SK-N-SH (cell line): ENCODE measurements around the gene ADAMTS15. TPM values are rescaled to one million over a fixed set of nuclear protein-coding genes. Genes with fewer than 3 reads are reported as not detected.

ENCODE experiments used
- CTCF ChIA-PET: fragments of 300-600, 350-600 bp; formaldehyde crosslinking; extraction: SDS; loops from one replicate; lab custom pipeline; 2021; lab: Yijun Ruan, JAX
- POLR2A ChIA-PET: fragments of 350-600 bp; sonication (Branson Sonifier 250); formaldehyde crosslinking; extraction: SDS; loops from one replicate; lab custom pipeline; 2020; ENCODE audit warnings: antibody characterized with exemption, inconsistent platforms; lab: Yijun Ruan, JAX
- DNase-seq: peaks from one replicate; pipeline ENCODE4 v3.0.0; 2012
- H2AFZ ChIP-seq: fragments of 200-600 bp; sonication (generic); 2 replicates; pipeline ENCODE4 v1.8.1; 2016; ENCODE audit warnings: antibody characterized with exemption, mild to moderate bottlenecking, low read depth
- H3F3A ChIP-seq: fragments of 200-600 bp; sonication (generic); replicated peaks from 2 replicates; pipeline ENCODE3; 2016; ENCODE audit warnings: antibody characterized with exemption, mild to moderate bottlenecking; ENCODE audit not compliant: insufficient read depth
- H3K27ac ChIP-seq, 2 experiments: fragments of 200-500 bp in 1 of 2; fragments of 200-600 bp in 1 of 2; sonication (Bioruptor generic) in 1 of 2; sonication (generic), shearing (Covaris generic) in 1 of 2; 2 replicates each; pipeline versions ENCODE4 v1.5.1 to v1.6.1; 2014 to 2016; ENCODE audit warnings: low read depth in 2 of 2, inconsistent platforms in 1 of 2, low read length in 1 of 2, mild to moderate bottlenecking in 1 of 2, mixed read lengths in 1 of 2
- H3K27me3 ChIP-seq: fragments of 200-600 bp; sonication (generic), shearing (Covaris generic); 2 replicates; pipeline ENCODE4 v1.6.1; 2016; ENCODE audit warnings: mixed run types; ENCODE audit not compliant: insufficient read depth
- H3K36me3 ChIP-seq, 2 experiments: fragments of 200-500 bp in 1 of 2; fragments of 200-600 bp in 1 of 2; sonication (Bioruptor generic) in 1 of 2; sonication (generic) in 1 of 2; replicated peaks in 1 of 2; 2 replicates each; pipeline versions ENCODE3 to v1.5.1; 2014 to 2016; ENCODE audit warnings: low read length in 1 of 2, mild to moderate bottlenecking in 1 of 2; ENCODE audit not compliant: insufficient read depth in 2 of 2, control insufficient read depth in 1 of 2
- H3K4me1 ChIP-seq, 2 experiments: fragments of 200-500 bp in 1 of 2; fragments of 200-600 bp in 1 of 2; sonication (Bioruptor generic) in 1 of 2; sonication (generic), shearing (Covaris generic) in 1 of 2; 2 replicates each; pipeline versions ENCODE4 v1.5.1 to v1.6.1; 2014 to 2016; ENCODE audit warnings: low read depth in 1 of 2, low read length in 1 of 2, mixed run types in 1 of 2; ENCODE audit not compliant: insufficient read depth in 2 of 2, control insufficient read depth in 1 of 2
- H3K4me2 ChIP-seq: fragments of 200-600 bp; sonication (generic), shearing (Covaris generic); 2 replicates; pipeline ENCODE4 v1.6.1; 2017; ENCODE audit warnings: mixed run types
- H3K4me3 ChIP-seq, 2 experiments: fragments of 200-500 bp in 1 of 2; fragments of 200-600 bp in 1 of 2; sonication (Bioruptor generic) in 1 of 2; sonication (generic), shearing (Covaris generic) in 1 of 2; 2 replicates each; pipeline versions ENCODE4 v1.5.1 to v1.8.1; 2014 to 2016; ENCODE audit warnings: low read depth in 2 of 2, inconsistent platforms in 1 of 2, low read length in 1 of 2, mild to moderate bottlenecking in 1 of 2, mixed read lengths in 1 of 2, moderate library complexity in 1 of 2
- H3K79me2 ChIP-seq: fragments of 200-600 bp; sonication (generic); 2 replicates; pipeline ENCODE4 v1.8.1; 2017; ENCODE audit warnings: mild to moderate bottlenecking; ENCODE audit not compliant: insufficient read depth
- H3K9ac ChIP-seq: fragments of 200-600 bp; sonication (generic); 2 replicates; pipeline ENCODE4 v1.6.1; 2017; ENCODE audit warnings: mixed run types
- H3K9me2 ChIP-seq: fragments of 200-600 bp; sonication (generic); 2 replicates; pipeline ENCODE4 v1.6.1; 2017; ENCODE audit warnings: mixed run types
- H3K9me3 ChIP-seq: fragments of 200-600 bp; sonication (generic); 2 replicates; pipeline ENCODE4 v1.6.1; 2017; ENCODE audit warnings: mixed run types, mild to moderate bottlenecking, moderate library complexity
- H4K20me1 ChIP-seq: fragments of 200-600 bp; sonication (generic); 2 replicates; pipeline ENCODE4 v1.6.1; 2017; ENCODE audit warnings: mild to moderate bottlenecking, mixed run types; ENCODE audit not compliant: insufficient read depth
- CHD2 ChIP-seq: fragments of 150-350 bp; IDR thresholded peaks from 2 replicates; pipeline ENCODE4 v1.6.1; 2018; ENCODE audit warnings: low read length; ENCODE audit not compliant: partially characterized antibody
- EP300 ChIP-seq, 2 experiments: IDR thresholded peaks; 2 replicates each; pipeline versions ENCODE4 v1.4.0 to v1.6.1; 2012; ENCODE audit warnings: borderline replicate concordance in 1 of 2, low read depth in 1 of 2, low read length in 1 of 2
- EZH2phosphoT487 ChIP-seq: fragments of 200-600 bp; sonication (generic); IDR thresholded peaks from 2 replicates; pipeline ENCODE4 v1.6.1; 2017; ENCODE audit warnings: low read depth, mixed run types, mild to moderate bottlenecking, antibody characterized with exemption, moderate library complexity, borderline replicate concordance
- FOXJ3 ChIP-seq: sonication (generic); formaldehyde crosslinking; IDR thresholded peaks from 2 replicates; pipeline ENCODE4 v1.5.1; 2020; ENCODE audit warnings: mild to moderate bottlenecking, missing genetic modification reagents
- FOXM1 ChIP-seq: IDR thresholded peaks from 2 replicates; pipeline ENCODE4 v1.4.0; 2012; ENCODE audit warnings: low read depth, mild to moderate bottlenecking
- GABPA ChIP-seq: IDR thresholded peaks from 2 replicates; pipeline ENCODE4 v1.4.0; 2012; ENCODE audit warnings: low read depth, mild to moderate bottlenecking
- GATA2 ChIP-seq: sonication (generic); formaldehyde crosslinking; IDR thresholded peaks from 2 replicates; pipeline ENCODE4 v1.5.0; 2020; ENCODE audit warnings: mild to moderate bottlenecking, missing genetic modification reagents
- MEF2A ChIP-seq: IDR thresholded peaks from 2 replicates; pipeline ENCODE4 v1.4.0; 2012; ENCODE audit warnings: low read depth, borderline replicate concordance
- NRF1 ChIP-seq: IDR thresholded peaks from 2 replicates; pipeline ENCODE4 v1.6.1; 2012; ENCODE audit warnings: low read depth, mild to moderate bottlenecking, low read length
- POLR2AphosphoS5 ChIP-seq: IDR thresholded peaks from 2 replicates; pipeline ENCODE4 v1.6.1; 2012; ENCODE audit warnings: low read depth, low read length
- SIN3A ChIP-seq: IDR thresholded peaks from 2 replicates; pipeline ENCODE4 v1.6.1; 2012; ENCODE audit warnings: low read depth, mild to moderate bottlenecking, low read length, moderate library complexity, borderline replicate concordance
- TEAD4 ChIP-seq: IDR thresholded peaks from 2 replicates; pipeline ENCODE4 v1.4.0; 2012; ENCODE audit warnings: mild to moderate bottlenecking, borderline replicate concordance; ENCODE audit not compliant: insufficient read depth
- YY1 ChIP-seq: IDR thresholded peaks from 2 replicates; pipeline ENCODE4 v1.4.0; 2012; ENCODE audit warnings: low read depth, mild to moderate bottlenecking
- polyA plus RNA-seq, 3 experiments: library from polyadenylated mRNA; depleted of rRNA; stranded (reverse); fragments of >200 nt; gene quantifications; 2 replicates each; pipeline ENCODE4 v1.2.3, GENCODE V29; 2012
- TF ChIP-seq, protein P1 (sequence below): IDR thresholded peaks from 2 replicates; pipeline ENCODE4; 2012
- TF ChIP-seq, protein P2 (sequence below): IDR thresholded peaks from 2 replicates; pipeline ENCODE4 v1.4.0; 2012; ENCODE audit warnings: low read depth
- TF ChIP-seq, protein P3 (sequence below): IDR thresholded peaks from 2 replicates; pipeline ENCODE4 v1.4.0; 2012; ENCODE audit warnings: low read depth, borderline replicate concordance
- TF ChIP-seq, protein P4 (sequence below): IDR thresholded peaks from 2 replicates; pipeline ENCODE4 v1.6.1; 2012; ENCODE audit warnings: mild to moderate bottlenecking, low read depth, low read length, moderate library complexity

The ADAMTS15 gene
- polyA plus RNA-seq, 1 of the 3 experiments (the other 2 are of a cell fraction) = 1.1 TPM

DNA sequence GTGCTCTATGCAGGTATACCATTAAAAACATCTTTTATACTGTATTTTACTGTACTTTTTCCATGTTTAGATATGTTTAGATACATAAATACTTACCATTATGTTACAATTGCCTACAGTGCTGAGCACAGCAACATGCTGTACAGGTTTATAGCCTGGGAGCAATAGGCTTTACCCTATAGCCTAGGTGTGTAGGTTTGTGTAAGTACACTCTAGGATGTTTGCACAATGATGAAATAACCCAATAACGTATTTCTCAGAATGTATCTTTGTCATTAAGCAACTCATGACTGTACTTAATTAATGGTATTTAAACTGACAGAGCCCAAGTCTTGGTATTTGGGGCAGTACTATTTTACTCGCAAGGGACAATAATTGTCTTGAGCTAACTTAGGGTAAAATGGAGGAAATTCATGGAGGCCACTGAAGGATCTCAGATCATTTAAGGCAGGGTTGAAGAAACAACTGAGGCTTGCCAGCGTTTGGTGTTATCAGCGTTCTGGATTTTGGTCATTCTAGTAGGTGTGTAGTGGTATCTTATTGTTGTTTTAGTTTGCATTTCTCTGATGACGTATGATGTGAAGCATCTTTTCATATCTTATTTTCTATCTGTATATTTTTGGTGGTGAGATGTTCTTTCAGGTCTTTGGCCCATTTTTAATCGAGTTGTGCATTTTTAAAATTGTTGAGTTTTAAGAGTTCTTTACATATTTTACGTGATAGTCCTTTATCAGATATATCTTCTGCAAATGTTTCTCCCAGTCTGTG, 42.4 kb downstream of the ADAMTS15 start (continued):
- TF ChIP-seq NRF1 = no peak

DNA sequence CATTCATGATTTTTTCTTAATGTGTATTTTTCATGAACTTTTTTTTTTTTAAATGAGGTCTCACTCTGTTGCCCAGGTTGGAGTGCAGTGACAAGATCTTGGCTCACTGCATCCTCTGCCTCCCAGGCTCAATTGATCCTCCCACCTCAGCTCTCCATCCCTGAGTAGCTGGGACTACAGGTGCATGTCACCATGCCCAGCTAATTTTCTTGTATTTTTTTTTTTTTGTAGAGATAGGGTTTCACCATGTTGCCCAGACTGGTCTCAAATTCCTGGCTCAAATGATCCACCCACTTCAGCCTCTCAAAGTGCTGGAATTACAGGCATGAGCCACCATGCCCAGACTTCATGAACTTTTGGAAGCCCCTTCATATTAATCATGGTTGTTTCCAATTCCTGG, 49.7 kb downstream of the ADAMTS15 start:
- CTCF ChIA-PET = no interaction called here
- Histone ChIP-seq H3K4me1 (no peaks in the 10 kb centered on the region), H3K79me2 (no peaks in the 10 kb centered on the region), H3K4me2 (no peak overlapping the region), H3K27ac (no peak overlapping the region), H3F3A (no peaks in the 10 kb centered on the region), H3K9me2 (no peaks in the 10 kb centered on the region), H2AFZ (no peak overlapping the region), H3K9ac (no peak overlapping the region), H3K4me3 (no peak overlapping the region), H3K9me3 (0 out of 2 replicates have a peak, but pooled peaks cover 2% of the 10 kb centered on the region), H3K27me3 (no peaks in the 10 kb centered on the region), H3K36me3 (peaks cover 0 to 3% of the 10 kb centered on the region in 2 experiments)
- DNase-seq = no peak
- POLR2A ChIA-PET = no interaction called here
- no peak for TF ChIP-seq GATA2 (CRISPR knock-in tag)
- TF ChIP-seq, protein P1, sequence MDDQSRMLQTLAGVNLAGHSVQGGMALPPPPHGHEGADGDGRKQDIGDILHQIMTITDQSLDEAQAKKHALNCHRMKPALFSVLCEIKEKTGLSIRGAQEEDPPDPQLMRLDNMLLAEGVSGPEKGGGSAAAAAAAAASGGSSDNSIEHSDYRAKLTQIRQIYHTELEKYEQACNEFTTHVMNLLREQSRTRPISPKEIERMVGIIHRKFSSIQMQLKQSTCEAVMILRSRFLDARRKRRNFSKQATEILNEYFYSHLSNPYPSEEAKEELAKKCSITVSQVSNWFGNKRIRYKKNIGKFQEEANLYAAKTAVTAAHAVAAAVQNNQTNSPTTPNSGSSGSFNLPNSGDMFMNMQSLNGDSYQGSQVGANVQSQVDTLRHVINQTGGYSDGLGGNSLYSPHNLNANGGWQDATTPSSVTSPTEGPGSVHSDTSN = no peak
- TF ChIP-seq, all 33 proteins: peak for 0
- H4K20me1 ChIP-seq = no peaks in the 10 kb centered on the region

DNA sequence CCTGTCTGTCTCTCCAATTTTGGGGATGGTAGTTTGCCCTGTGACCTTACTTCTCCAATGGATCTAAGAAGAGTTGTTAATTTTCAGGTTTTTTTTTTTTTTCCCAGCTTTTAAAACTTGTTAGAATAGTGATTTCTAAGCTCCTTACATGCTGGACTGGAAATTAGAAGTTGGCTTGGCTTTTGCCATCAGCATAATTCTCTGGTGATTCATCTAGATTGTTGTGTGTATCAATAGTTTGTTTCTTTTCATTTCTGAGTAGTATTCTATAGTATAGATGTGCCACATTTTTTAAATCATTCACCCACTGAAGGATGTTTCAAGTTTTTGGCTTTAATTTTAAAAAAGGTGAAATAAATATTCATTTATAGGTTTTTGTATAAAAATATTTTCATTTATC, 51.4 kb downstream of the ADAMTS15 start:
- no peak overlapping the region for H3K9ac ChIP-seq
- no peak overlapping the region for H3K4me2 ChIP-seq
- no peaks in the 10 kb centered on the region for H3K27me3 ChIP-seq
- H3K79me2 ChIP-seq = no peaks in the 10 kb centered on the region
- no peaks in the 10 kb centered on the region for H3F3A ChIP-seq
- peaks cover 0 to 6% of the 10 kb centered on the region in 2 experiments for H3K36me3 ChIP-seq
- H3K9me3 ChIP-seq = peaks cover 8% of the 10 kb centered on the region; the same call in 1 of the 2 replicates
- H2AFZ ChIP-seq = no peak overlapping the region
- POLR2A ChIA-PET = no interaction called here
- CTCF ChIA-PET = no interaction called here
- no peaks in the 10 kb centered on the region for H3K9me2 ChIP-seq
- H4K20me1 ChIP-seq = no peaks in the 10 kb centered on the region
- H3K27ac ChIP-seq = no peak overlapping the region
- H3K4me3 ChIP-seq = no peak overlapping the region
- DNase-seq = no peak
- no peaks in the 10 kb centered on the region for H3K4me1 ChIP-seq
- TF ChIP-seq POLR2AphosphoS5 = no peak
- TF ChIP-seq FOXJ3 (CRISPR knock-in tag) = no peak
- TF ChIP-seq, protein P2, sequence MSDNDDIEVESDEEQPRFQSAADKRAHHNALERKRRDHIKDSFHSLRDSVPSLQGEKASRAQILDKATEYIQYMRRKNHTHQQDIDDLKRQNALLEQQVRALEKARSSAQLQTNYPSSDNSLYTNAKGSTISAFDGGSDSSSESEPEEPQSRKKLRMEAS = no peak
- TF ChIP-seq EZH2phosphoT487 = no peak
- no peak for TF ChIP-seq TEAD4
- TF ChIP-seq, protein P3, sequence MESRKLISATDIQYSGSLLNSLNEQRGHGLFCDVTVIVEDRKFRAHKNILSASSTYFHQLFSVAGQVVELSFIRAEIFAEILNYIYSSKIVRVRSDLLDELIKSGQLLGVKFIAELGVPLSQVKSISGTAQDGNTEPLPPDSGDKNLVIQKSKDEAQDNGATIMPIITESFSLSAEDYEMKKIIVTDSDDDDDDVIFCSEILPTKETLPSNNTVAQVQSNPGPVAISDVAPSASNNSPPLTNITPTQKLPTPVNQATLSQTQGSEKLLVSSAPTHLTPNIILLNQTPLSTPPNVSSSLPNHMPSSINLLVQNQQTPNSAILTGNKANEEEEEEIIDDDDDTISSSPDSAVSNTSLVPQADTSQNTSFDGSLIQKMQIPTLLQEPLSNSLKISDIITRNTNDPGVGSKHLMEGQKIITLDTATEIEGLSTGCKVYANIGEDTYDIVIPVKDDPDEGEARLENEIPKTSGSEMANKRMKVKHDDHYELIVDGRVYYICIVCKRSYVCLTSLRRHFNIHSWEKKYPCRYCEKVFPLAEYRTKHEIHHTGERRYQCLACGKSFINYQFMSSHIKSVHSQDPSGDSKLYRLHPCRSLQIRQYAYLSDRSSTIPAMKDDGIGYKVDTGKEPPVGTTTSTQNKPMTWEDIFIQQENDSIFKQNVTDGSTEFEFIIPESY = no peak
- TF ChIP-seq FOXM1 = no peak
- TF ChIP-seq, protein P4, sequence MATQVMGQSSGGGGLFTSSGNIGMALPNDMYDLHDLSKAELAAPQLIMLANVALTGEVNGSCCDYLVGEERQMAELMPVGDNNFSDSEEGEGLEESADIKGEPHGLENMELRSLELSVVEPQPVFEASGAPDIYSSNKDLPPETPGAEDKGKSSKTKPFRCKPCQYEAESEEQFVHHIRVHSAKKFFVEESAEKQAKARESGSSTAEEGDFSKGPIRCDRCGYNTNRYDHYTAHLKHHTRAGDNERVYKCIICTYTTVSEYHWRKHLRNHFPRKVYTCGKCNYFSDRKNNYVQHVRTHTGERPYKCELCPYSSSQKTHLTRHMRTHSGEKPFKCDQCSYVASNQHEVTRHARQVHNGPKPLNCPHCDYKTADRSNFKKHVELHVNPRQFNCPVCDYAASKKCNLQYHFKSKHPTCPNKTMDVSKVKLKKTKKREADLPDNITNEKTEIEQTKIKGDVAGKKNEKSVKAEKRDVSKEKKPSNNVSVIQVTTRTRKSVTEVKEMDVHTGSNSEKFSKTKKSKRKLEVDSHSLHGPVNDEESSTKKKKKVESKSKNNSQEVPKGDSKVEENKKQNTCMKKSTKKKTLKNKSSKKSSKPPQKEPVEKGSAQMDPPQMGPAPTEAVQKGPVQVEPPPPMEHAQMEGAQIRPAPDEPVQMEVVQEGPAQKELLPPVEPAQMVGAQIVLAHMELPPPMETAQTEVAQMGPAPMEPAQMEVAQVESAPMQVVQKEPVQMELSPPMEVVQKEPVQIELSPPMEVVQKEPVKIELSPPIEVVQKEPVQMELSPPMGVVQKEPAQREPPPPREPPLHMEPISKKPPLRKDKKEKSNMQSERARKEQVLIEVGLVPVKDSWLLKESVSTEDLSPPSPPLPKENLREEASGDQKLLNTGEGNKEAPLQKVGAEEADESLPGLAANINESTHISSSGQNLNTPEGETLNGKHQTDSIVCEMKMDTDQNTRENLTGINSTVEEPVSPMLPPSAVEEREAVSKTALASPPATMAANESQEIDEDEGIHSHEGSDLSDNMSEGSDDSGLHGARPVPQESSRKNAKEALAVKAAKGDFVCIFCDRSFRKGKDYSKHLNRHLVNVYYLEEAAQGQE = no peak
- TF ChIP-seq MEF2A = no peak
- TF ChIP-seq CHD2 = no peak
- no peak for TF ChIP-seq EP300 (IDR thresholded peaks at IDR 0.05; ENCODE audit: borderline replicate concordance in 1 of 2, low read depth in 1 of 2, low read length in 1 of 2)
- no peak for TF ChIP-seq SIN3A
- no peak for TF ChIP-seq YY1
- TF ChIP-seq GABPA = no peak
